HL-60 (cell line): ENCODE data around the gene RUBCNL.

ENCODE experiments used
- DNase-seq, 2 experiments: peaks; one replicate each; pipeline ENCODE4 v3.0.0-alpha.2; 2010 to 2020; ENCODE audit warnings: low read depth in 1 of 2, low spot score in 1 of 2
- H3K27ac ChIP-seq: fragments of 250-450 bp; sonication (Bioruptor Pico); replicated peaks from 2 replicates; pipeline ENCODE4 v1.5.1; 2020; ENCODE audit warnings: mild to moderate bottlenecking, moderate library complexity
- H3K27me3 ChIP-seq: fragments of 250-450 bp; sonication (Bioruptor Pico); 2 replicates; pipeline ENCODE4 v1.5.1; 2021; ENCODE audit warnings: mild to moderate bottlenecking, moderate library complexity; ENCODE audit not compliant: insufficient read depth, poor library complexity, severe bottlenecking
- H3K4me3 ChIP-seq: replicated peaks from 2 replicates; pipeline ENCODE4 v1.5.1; 2011; ENCODE audit warnings: mild to moderate bottlenecking, control low read depth, low read length; ENCODE audit not compliant: insufficient read depth
- CTCF ChIP-seq: IDR thresholded peaks from one replicate; pipeline ENCODE4 v1.5.1; 2011; ENCODE audit warnings: low read length, control low read depth, inconsistent platforms; ENCODE audit not compliant: insufficient read depth
- GABPA ChIP-seq: IDR thresholded peaks from 2 replicates; pipeline ENCODE4 v1.6.1; 2012; ENCODE audit warnings: low read depth
- POLR2AphosphoS5 ChIP-seq: IDR thresholded peaks from 2 replicates; pipeline ENCODE4 v1.6.1; 2012; ENCODE audit warnings: low read depth
- REST ChIP-seq: IDR thresholded peaks from 2 replicates; pipeline ENCODE4 v1.6.1; 2012; ENCODE audit warnings: low read depth; ENCODE audit not compliant: insufficient replicate concordance
- SPI1 ChIP-seq: IDR thresholded peaks from 2 replicates; pipeline ENCODE4 v1.6.1; 2012; ENCODE audit warnings: low read depth, mild to moderate bottlenecking, borderline replicate concordance

Gene RUBCNL

DNA sequence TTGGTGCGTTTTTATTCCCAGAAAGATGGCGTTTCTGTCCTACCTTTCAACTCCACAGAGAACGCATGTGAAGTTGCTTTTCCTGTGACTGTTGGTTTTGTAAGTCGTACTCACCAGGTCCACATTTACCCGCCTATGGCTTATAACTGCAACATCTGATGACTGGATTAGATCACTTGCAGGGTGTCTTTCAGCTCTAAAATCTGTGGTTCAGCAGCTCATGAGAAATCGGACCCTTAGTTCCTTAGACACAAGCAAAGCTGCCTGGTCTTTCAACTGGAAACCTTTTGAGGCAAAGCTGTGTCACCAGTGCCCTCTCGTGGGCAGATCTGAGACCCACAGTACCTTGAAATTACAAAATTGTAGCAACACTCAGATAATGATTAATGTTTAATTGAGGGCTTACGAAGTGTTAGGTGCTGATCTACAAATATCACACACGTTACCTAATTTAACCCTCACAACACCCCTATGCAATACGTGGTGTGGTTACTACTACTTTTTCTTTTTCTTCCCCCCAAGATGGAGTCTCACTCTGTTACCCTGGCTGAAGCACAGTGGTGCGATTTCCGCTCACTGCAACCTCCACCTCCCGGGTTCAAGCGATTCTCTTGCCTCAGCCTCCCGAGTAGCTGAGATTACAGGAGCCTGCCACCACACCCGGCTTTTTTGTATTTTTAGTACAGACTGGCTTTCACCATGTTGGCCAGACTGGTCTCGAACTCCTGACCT, 65.4 kb downstream of the RUBCNL start:
- Histone ChIP-seq H3K27me3 (no peaks in the 10 kb centered on the region), H3K27ac (peak overlapping the region; percentile 44), H3K4me3 (no peak overlapping the region)
- TF ChIP-seq POLR2AphosphoS5 = no peak
- TF ChIP-seq CTCF = peak; percentile 72
- DNase-seq = peak; percentile 82 to 85

GRCh38 chr13:46320821-46321220, 66.2 kb downstream of the RUBCNL start:
- DNase-seq = no peak
- H3K4me3 ChIP-seq = no peak overlapping the region
- H3K27ac ChIP-seq = peak overlapping the region; percentile 44
- no peak for TF ChIP-seq CTCF
- no peak for TF ChIP-seq REST
- TF ChIP-seq GABPA = no peak
- TF ChIP-seq SPI1 = no peak
- TF ChIP-seq POLR2AphosphoS5 = no peak
- no peaks in the 10 kb centered on the region for H3K27me3 ChIP-seq

DNA sequence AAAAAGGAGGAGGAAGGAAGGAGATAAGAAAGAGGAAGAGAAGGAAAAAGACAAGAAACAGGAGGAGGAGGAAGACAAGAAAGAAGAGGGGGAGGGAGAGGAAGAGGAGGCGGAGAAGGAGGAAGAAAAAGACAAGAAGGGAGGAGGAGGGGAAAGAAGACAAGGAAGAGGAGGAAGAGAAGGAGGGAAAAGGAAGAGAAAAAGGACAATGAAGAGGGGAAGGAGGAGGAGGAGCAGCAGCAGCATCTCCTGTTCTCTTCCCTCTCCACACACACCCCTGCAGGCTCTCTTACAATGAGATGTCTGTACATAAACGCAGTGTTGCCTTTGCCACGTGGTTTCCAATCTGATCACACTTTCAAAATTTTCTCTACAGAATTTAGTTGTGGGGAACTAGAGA, 66.6 kb downstream of the RUBCNL start:
- peak overlapping the region; percentile 44 for H3K27ac ChIP-seq
- no peak overlapping the region for H3K4me3 ChIP-seq
- DNase-seq = peak; percentile 35 to 63
- H3K27me3 ChIP-seq = no peaks in the 10 kb centered on the region
- TF ChIP-seq SPI1 = peak; percentile 52; the same call in 1 of the 2 replicates
- TF ChIP-seq GABPA = no peak

GRCh38 chr13:46318986-46319385, 68.1 kb downstream of the RUBCNL start:
- TF ChIP-seq POLR2AphosphoS5 (no peak), CTCF (no peak), SPI1 (no peak)

GRCh38 chr13:46317120-46317519, 69.9 kb downstream of the RUBCNL start:
- Histone ChIP-seq H3K27me3 (no peaks in the 10 kb centered on the region), H3K27ac (no peak overlapping the region; the same call in 1 of the 2 replicates), H3K4me3 (no peak overlapping the region)
- DNase-seq = peak in 1 of 2 experiments; percentile 25
- no peak for TF ChIP-seq SPI1
- no peak for TF ChIP-seq GABPA
- TF ChIP-seq POLR2AphosphoS5 = no peak
- TF ChIP-seq REST = no peak
- no peak for TF ChIP-seq CTCF

More at GRCh38 chr13:46318986-46319385, 68.1 kb downstream of the RUBCNL start:
- no peak for DNase-seq
- Histone ChIP-seq H3K4me3 (no peak overlapping the region), H3K27ac (no peak overlapping the region), H3K27me3 (no peaks in the 10 kb centered on the region)
